Measurements from ENCODE around the gene ARHGAP29.
"Not testable (repeated sequence)": the region's sequence is repeated elsewhere in the genome, so short reads cannot be mapped to it uniquely, and the experiment has no call there.

The ARHGAP29 gene

GRCh38 chr1:94156096-94156625 is 81.2 kb downstream of the ARHGAP29 start:
- no peak for TF ChIP-seq CTCF (IDR thresholded peaks at IDR 0.05; ENCODE audit: low read depth, low read length)
- no peak overlapping the region for H3K4me3 ChIP-seq (ENCODE audit: low read depth, low read length)

- no peak for TF ChIP-seq CTCF (IDR thresholded peaks at IDR 0.05; ENCODE audit: low read depth, low read length)
- H3K4me3 ChIP-seq (ENCODE audit: low read depth, low read length), result no peak overlapping the region
These were observed 82.4 kb downstream of the ARHGAP29 start for GRCh38 chr1:94154989-94155388.

GRCh38 chr1:94153133-94153532 is 84.3 kb downstream of the ARHGAP29 start:
- H3K4me3 ChIP-seq (ENCODE audit: low read depth, low read length), result no peak overlapping the region
- TF ChIP-seq CTCF (IDR thresholded peaks at IDR 0.05; ENCODE audit: low read depth, low read length), result no peak

GRCh38 chr1:94149166-94149565 is 88.2 kb downstream of the ARHGAP29 start:
- not testable (repeated sequence) for H3K4me3 ChIP-seq (ENCODE audit: low read depth, low read length)

GRCh38 chr1:94146273-94146672 is 91.1 kb downstream of the ARHGAP29 start:
- no peak overlapping the region for H3K4me3 ChIP-seq (ENCODE audit: low read depth, low read length)
- TF ChIP-seq CTCF (IDR thresholded peaks at IDR 0.05; ENCODE audit: low read depth, low read length), result no peak

- no peak for TF ChIP-seq CTCF (IDR thresholded peaks at IDR 0.05; ENCODE audit: low read depth, low read length)
- no peak overlapping the region for H3K4me3 ChIP-seq (ENCODE audit: low read depth, low read length)
These were observed 92.5 kb downstream of the ARHGAP29 start for GRCh38 chr1:94144836-94145235.

GRCh38 chr1:94143809-94144176 is 93.6 kb downstream of the ARHGAP29 start:
- TF ChIP-seq CTCF (IDR thresholded peaks at IDR 0.05; ENCODE audit: low read depth, low read length), result no peak
- no peak overlapping the region for H3K4me3 ChIP-seq (ENCODE audit: low read depth, low read length)

GRCh38 chr1:94143173-94143808 is 94.1 kb downstream of the ARHGAP29 start:
- TF ChIP-seq CTCF (IDR thresholded peaks at IDR 0.05; ENCODE audit: low read depth, low read length), result no peak
- no peak overlapping the region for H3K4me3 ChIP-seq (ENCODE audit: low read depth, low read length)

Measured in WI38 (cell line).